Measurements from ENCODE around the gene NKAIN2. TPM values are rescaled to one million over a fixed set of nuclear protein-coding genes. Genes with fewer than 3 reads are reported as not detected.

Gene NKAIN2
- total and polyA plus RNA-seq, 9 of the 15 experiments (the other 6 are each of a cell fraction or from before 2014, with no cell fraction given): not detected

GRCh38 chr6:123812621-123813020 is 9.0 kb downstream of the NKAIN2 start:
- Histone ChIP-seq H3K4me1 (replicated peaks in 1 of 2; ENCODE audit: control insufficient read depth in 2 of 2, insufficient read depth in 2 of 2, low read length in 2 of 2) (no peaks in the 10 kb centered on the region), H3K27ac (ENCODE audit: extremely low read depth, low read depth, low read length) (no peak overlapping the region), H3K79me2 (ENCODE audit: control insufficient read depth, insufficient read depth, low read length) (no peaks in the 10 kb centered on the region), H2AFZ (ENCODE audit: low read depth, low read length) (no peak overlapping the region), H3K9me1 (ENCODE audit: control insufficient read depth, insufficient read depth, low read length) (no peaks in the 10 kb centered on the region), H3K36me3 (ENCODE audit: control insufficient read depth, insufficient read depth, low read length) (no peaks in the 10 kb centered on the region), H3K4me2 (ENCODE audit: insufficient read depth, low read length) (no peak overlapping the region), H3K4me3 (no peak overlapping the region), H4K20me1 (replicated peaks; ENCODE audit: control insufficient read depth, insufficient read depth, low read length) (no peaks in the 10 kb centered on the region), H3K27me3 (ENCODE audit: control insufficient read depth in 2 of 2, insufficient read depth in 2 of 2, low read length in 2 of 2) (no peaks in the 10 kb centered on the region), H3K9ac (ENCODE audit: insufficient read depth in 1 of 2, low read depth in 2 of 2, low read length in 2 of 2) (no peak overlapping the region), H3K9me3 (replicated peaks; ENCODE audit: control insufficient read depth, insufficient read depth, low read depth, low read length) (no peaks in the 10 kb centered on the region)
- ATAC-seq (no peak), FAIRE-seq (no peak), DNase-seq (ENCODE audit: extremely low read depth in 1 of 4, low spot score in 3 of 4) (no peak)
- BruUV-seq (replicated peaks): no TSS peak
- in situ Hi-C loops (cut with MboI) (no loop called here), intact Hi-C loops (cut with micrococcal nuclease) (no loop called here)
- POLR2A ChIA-PET: no interaction called here
- CTCF ChIA-PET (ENCODE audit: low intra/inter-chr PET ratio): no interaction called here
- 6% methylated on average over 2 of the region's 2 CpGs for WGBS (ENCODE audit: insufficient coverage, low coverage, missing lambda C conversion rate)
- no peak for TF ChIP-seq MYBL2 (IDR thresholded peaks at IDR 0.05; ENCODE audit: low read depth)
- no peak for TF ChIP-seq MYBL2 (CRISPR knock-in tag; IDR thresholded peaks at IDR 0.05; ENCODE audit: borderline replicate concordance)
- no peak for TF ChIP-seq NUFIP1 (IDR thresholded peaks at IDR 0.05; ENCODE audit: partially characterized antibody)
- TF ChIP-seq ELF4 (CRISPR knock-in tag; IDR thresholded peaks at IDR 0.05): no peak
- no peak for TF ChIP-seq XRCC3 (IDR thresholded peaks at IDR 0.05)
- TF ChIP-seq EP300 (IDR thresholded peaks at IDR 0.05; ENCODE audit: low read length): no peak
- TF ChIP-seq, protein P1, sequence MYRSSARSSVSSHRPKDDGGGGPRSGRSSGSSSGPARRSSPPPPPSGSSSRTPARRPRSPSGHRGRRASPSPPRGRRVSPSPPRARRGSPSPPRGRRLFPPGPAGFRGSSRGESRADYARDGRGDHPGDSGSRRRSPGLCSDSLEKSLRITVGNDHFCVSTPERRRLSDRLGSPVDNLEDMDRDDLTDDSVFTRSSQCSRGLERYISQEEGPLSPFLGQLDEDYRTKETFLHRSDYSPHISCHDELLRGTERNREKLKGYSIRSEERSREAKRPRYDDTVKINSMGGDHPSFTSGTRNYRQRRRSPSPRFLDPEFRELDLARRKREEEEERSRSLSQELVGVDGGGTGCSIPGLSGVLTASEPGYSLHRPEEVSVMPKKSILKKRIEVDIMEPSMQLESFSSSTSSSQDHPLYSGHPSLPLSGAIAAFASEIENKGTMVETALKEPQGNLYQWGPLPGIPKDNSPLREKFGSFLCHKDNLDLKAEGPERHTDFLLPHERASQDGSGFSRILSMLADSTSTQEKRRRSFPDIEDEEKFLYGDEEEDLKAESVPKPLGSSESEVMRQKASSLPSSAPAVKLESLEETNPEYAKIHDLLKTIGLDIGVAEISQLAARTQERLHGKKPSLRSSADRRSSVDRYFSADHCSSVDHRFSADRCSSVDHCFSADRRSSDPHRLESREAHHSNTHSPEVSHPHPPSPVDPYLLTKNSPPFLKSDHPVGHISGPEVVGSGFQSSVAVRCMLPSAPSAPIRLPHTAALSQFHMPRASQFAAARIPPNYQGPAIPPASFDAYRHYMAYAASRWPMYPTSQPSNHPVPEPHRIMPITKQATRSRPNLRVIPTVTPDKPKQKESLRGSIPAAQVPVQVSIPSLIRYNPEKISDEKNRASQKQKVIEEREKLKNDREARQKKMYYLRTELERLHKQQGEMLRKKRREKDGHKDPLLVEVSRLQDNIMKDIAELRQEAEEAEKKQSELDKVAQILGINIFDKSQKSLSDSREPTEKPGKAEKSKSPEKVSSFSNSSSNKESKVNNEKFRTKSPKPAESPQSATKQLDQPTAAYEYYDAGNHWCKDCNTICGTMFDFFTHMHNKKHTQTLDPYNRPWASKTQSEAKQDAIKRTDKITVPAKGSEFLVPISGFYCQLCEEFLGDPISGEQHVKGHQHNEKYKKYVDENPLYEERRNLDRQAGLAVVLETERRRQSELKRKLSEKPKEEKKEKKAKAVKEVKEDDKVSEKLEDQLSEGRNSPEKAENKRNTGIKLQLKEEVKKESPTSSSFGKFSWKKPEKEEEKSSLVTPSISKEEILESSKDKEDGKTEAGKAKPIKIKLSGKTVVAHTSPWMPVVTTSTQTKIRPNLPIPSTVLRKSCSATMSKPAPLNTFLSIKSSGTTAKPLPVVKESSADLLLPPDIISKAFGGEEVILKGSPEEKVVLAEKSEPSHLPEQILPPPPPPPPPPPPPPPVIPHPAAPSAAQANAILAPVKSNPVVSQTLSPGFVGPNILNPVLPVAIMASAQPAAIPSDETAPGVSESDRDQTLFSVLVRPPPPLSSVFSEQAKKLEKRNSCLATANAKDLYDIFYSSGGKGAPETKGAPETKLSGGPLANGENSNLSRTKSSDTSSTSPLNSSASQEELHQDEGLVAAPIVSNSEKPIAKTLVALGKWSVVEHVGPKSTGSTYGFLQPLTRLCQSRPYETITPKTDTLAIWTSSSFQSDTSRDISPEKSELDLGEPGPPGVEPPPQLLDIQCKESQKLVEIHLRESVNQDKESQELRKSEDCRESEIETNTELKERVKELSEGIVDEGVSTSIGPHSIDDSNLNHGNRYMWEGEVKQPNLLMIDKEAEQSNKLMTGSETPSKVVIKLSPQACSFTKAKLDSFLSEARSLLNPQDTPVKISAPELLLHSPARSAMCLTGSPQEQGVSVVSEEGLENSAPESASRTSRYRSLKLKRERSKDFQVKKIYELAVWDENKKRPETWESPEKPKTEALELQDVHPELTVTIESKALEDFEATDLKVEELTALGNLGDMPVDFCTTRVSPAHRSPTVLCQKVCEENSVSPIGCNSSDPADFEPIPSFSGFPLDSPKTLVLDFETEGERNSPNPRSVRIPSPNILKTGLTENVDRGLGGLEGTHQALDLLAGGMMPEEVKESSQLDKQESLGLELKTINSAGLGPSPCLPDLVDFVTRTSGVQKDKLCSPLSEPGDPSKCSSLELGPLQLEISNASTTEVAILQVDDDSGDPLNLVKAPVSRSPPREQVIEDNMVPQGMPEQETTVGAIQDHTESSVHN (IDR thresholded peaks at IDR 0.05; ENCODE audit: borderline replicate concordance in 1 of 2, low read depth in 1 of 2): no peak
- no peak for TF ChIP-seq ZNF3 (CRISPR knock-in tag; IDR thresholded peaks at IDR 0.05)
